ENCODE data around the gene PIGQ. TPM values are rescaled to one million over a fixed set of nuclear protein-coding genes. Genes with fewer than 3 reads are reported as not detected.

Gene PIGQ
- total and polyA plus RNA-seq, 2 of the 13 experiments (the other 11 are each of a cell fraction or from before 2014, with no cell fraction given) = 7.7 to 19.7 TPM

- TF ChIP-seq XRCC5 (optimal IDR thresholded peaks at IDR 0.05; ENCODE audit: low read length) = no peak
- peak; percentile 66 for TF ChIP-seq AGO2 (optimal IDR thresholded peaks at IDR 0.05; ENCODE audit: low read depth, low read length)
- TF ChIP-seq GLI4 (CRISPR knock-in tag; IDR thresholded peaks at IDR 0.05; ENCODE audit: borderline replicate concordance) = no peak
- peak; percentile 75; the same call in 1 of the 3 replicates for TF ChIP-seq MXI1 (IDR thresholded peaks at IDR 0.05; ENCODE audit: borderline replicate concordance, low read depth, low read length)
- no peak for TF ChIP-seq ZSCAN12 (CRISPR knock-in tag; IDR thresholded peaks at IDR 0.05)
- TF ChIP-seq RXRA (CRISPR knock-in tag; IDR thresholded peaks at IDR 0.05) = peak; percentile 38; the same call in 1 of the 2 replicates
- TF ChIP-seq IKZF5 (CRISPR knock-in tag; IDR thresholded peaks at IDR 0.05) = peak; percentile 49; the same call in 1 of the 2 replicates
- no peak for TF ChIP-seq ZBTB33 (CRISPR knock-in tag; IDR thresholded peaks at IDR 0.05)
- TF ChIP-seq ZHX1 (CRISPR knock-in tag; IDR thresholded peaks at IDR 0.05; ENCODE audit: low read depth) = no peak
- TF ChIP-seq TFE3 (CRISPR knock-in tag; IDR thresholded peaks at IDR 0.05) = no peak
- peak; percentile 53; the same call in 1 of the 2 replicates for TF ChIP-seq ZNF768 (CRISPR knock-in tag; IDR thresholded peaks at IDR 0.05)
- TF ChIP-seq ASH2L (IDR thresholded peaks at IDR 0.05; ENCODE audit: insufficient read length, low read depth, low read length) = peak; percentile 77
- TF ChIP-seq ZNF772 (CRISPR knock-in tag; IDR thresholded peaks at IDR 0.05) = peak; percentile 30; the same call in 1 of the 2 replicates
- TF ChIP-seq ATF5 (CRISPR knock-in tag; IDR thresholded peaks at IDR 0.05; ENCODE audit: low read depth) = 0 out of 2 replicates have a peak, but pooled peaks have one; percentile 62
- peak; percentile 73; the same call in 1 of the 2 replicates for TF ChIP-seq KAT8 (CRISPR knock-in tag; IDR thresholded peaks at IDR 0.05)
- TF ChIP-seq SOX13 (IDR thresholded peaks at IDR 0.05) = no peak
- 0 out of 4 replicates have a peak, but pooled peaks of 1 of the 2 experiments have one; percentile 7 for TF ChIP-seq SOX13 (CRISPR knock-in tag; conservative IDR thresholded peaks at IDR 0.05 in 1 of 2, IDR thresholded peaks at IDR 0.05 in 1 of 2)
- peak; percentile 91 for TF ChIP-seq GABPB1 (CRISPR knock-in tag; IDR thresholded peaks at IDR 0.05)
Observed at GRCh38 chr16:588889-589657, 19.3 kb downstream of the PIGQ start (continued).

Measured in HepG2 (cell line).